ENCODE data around the gene LGALS3BP. TPM values are rescaled to one million over a fixed set of nuclear protein-coding genes. Genes with fewer than 3 reads are reported as not detected.

LGALS3BP gene
- total RNA-seq, 2 donors from 2014 or later: 3.4 to 6.7 TPM

- ATAC-seq (no peak), DNase-seq (ENCODE audit: low spot score) (no peak)
- peaks cover 22 to 25% of the 10 kb centered on the region in 2 donors for H3K27me3 Mint-ChIP-seq
Measured at GRCh38 chr17:79020631-79021301, 41.0 kb upstream of the LGALS3BP start.

DNA sequence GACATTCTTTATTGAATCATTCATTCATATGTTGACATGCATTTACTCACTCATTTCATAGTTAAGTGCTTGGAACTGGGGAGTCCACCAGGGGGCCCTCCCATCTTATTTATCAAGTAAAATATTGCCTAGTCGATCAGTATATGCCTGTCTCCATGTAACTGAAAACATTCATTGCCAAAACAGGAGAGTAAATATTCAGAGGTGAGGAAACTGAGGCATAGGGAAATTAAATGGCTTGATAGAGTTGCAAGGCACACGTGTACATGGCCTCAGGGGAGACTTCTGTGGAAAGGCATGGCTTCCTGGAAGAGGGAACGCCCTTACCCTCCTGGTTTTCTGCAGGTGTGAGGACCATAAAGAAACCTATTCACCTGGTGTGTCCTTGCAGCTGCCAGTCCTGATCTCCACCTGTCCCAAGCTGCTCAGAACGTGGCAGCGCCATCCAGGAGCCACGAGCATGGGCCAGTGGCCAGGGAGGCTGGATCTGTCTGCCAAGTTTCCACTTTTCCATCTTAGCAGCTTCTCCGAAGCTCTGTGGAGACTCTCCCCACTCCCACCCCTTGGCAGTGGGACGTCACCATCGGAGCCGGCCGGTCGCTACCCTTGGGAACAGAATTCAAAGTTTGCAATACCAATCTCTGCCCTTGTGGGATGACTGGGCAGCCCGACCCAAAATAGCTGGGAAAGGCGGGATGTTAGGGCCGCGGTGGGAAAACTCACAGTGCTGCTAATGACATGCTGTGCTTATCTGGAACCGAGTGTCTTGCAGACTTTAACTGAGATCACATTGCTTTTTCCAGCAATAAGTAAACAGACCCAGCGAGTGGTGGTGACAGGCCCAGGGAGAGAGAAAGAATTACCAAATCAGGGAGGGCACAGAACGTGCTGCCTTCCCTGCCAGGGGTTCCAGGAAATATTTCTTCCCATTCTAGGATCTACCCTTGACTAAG, 40.2 kb upstream of the LGALS3BP start:
- no peaks in the 10 kb centered on the region for H3K36me3 Mint-ChIP-seq
- peaks cover 22 to 23% of the 10 kb centered on the region in 2 donors for H3K27me3 Mint-ChIP-seq
- H3K4me1 Mint-ChIP-seq (ENCODE audit: low read depth in 2 of 2): peaks cover 4 to 5% of the 10 kb centered on the region in 2 donors
- H3K9me3 Mint-ChIP-seq: no peaks in the 10 kb centered on the region
- no peak overlapping the region for H3K4me3 Mint-ChIP-seq
- DNase-seq (ENCODE audit: low spot score) (no peak), ATAC-seq (no peak)
- H3K27ac Mint-ChIP-seq: no peak overlapping the region

More at GRCh38 chr17:79020631-79021301, 41.0 kb upstream of the LGALS3BP start:
- no peak overlapping the region for H3K4me3 Mint-ChIP-seq
- no peaks in the 10 kb centered on the region for H3K9me3 Mint-ChIP-seq
- no peak overlapping the region for H3K27ac Mint-ChIP-seq
- H3K36me3 Mint-ChIP-seq: no peaks in the 10 kb centered on the region
- peaks cover 4 to 5% of the 10 kb centered on the region in 2 donors for H3K4me1 Mint-ChIP-seq (ENCODE audit: low read depth in 2 of 2)

- no peak overlapping the region for H3K4me3 Mint-ChIP-seq
- H3K4me1 Mint-ChIP-seq (ENCODE audit: low read depth in 2 of 2): peaks cover 3% of the 10 kb centered on the region in 2 donors
- H3K36me3 Mint-ChIP-seq: no peaks in the 10 kb centered on the region
- ATAC-seq: no peak
- H3K27me3 Mint-ChIP-seq: peaks cover 22 to 24% of the 10 kb centered on the region in 2 donors
- no peaks in the 10 kb centered on the region for H3K9me3 Mint-ChIP-seq
- H3K27ac Mint-ChIP-seq: no peak overlapping the region
- DNase-seq (ENCODE audit: low spot score): no peak
Measured at GRCh38 chr17:79019261-79019631, 39.5 kb upstream of the LGALS3BP start.

DNA sequence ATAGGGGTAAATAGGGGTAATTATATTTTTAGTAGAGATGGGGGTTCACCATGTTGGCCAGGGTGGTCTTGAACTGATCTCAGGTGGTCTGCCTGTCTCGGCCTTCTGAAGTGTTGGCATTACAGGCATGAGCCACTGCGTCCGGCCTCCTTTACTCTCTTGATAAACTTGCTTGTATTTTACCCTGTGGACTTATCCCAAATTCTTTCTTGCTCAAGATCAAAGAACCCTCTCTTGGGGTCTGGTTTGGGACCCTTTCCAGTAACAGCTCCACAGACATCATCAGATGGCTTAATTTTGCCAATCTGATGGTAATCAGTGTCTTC, 38.6 kb upstream of the LGALS3BP start:
- H3K27me3 Mint-ChIP-seq: peaks cover 18 to 27% of the 10 kb centered on the region in 2 donors
- H3K4me1 Mint-ChIP-seq (ENCODE audit: low read depth in 2 of 2): no peaks in the 10 kb centered on the region
- H3K9me3 Mint-ChIP-seq: no peaks in the 10 kb centered on the region
- H3K36me3 Mint-ChIP-seq: peaks cover 4% of the 10 kb centered on the region
- no peak overlapping the region for H3K4me3 Mint-ChIP-seq
- no peak for DNase-seq (ENCODE audit: low spot score)
- H3K27ac Mint-ChIP-seq: no peak overlapping the region
- ATAC-seq: no peak

DNA sequence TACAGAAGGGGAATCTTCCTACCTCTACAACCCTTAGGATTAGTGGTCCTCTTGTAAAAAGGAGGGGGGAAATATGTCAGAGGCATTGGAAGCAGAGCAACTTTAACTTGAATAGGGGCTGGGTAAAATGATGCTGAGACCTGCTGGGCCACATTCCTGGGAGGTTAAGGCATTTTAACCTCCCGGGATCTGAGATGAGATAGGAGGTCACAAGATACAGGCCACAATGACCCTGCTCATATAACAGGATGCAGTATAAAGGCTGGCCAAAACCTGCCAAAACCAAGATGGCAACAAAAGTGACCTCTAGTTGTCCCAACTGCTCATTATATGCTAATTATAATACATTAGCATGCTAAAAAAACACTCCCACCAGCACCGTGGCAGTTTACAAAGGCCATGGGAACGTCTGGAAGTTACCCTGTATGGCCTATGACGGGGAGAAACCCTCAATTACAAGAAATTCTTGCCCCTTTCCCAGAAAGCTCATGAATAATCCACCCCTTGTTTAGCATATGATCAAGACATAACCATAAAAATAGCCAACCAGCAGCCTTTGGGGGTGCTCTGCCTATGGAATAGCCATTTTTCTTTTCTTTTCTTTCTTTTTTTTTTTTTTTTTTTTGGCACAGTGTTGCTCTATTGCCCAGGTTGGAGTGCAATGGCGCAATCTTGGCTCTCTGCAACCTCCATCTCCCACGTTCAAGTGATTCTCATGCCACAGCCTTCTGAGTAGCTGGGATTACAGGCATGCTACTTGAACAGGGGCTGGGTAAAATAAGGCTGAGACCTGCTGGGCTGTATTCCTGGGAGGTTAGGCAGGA, 38.0 kb upstream of the LGALS3BP start:
- H3K9me3 Mint-ChIP-seq: no peaks in the 10 kb centered on the region
- ATAC-seq: no peak
- DNase-seq (ENCODE audit: low spot score): no peak
- H3K27ac Mint-ChIP-seq: no peak overlapping the region
- H3K36me3 Mint-ChIP-seq: peaks cover 4% of the 10 kb centered on the region
- peaks cover 13 to 21% of the 10 kb centered on the region in 2 donors for H3K27me3 Mint-ChIP-seq
- no peaks in the 10 kb centered on the region for H3K4me1 Mint-ChIP-seq (ENCODE audit: low read depth in 2 of 2)
- no peak overlapping the region for H3K4me3 Mint-ChIP-seq

- peaks cover 0 to 6% of the 10 kb centered on the region in 2 donors for H3K4me1 Mint-ChIP-seq (ENCODE audit: low read depth in 2 of 2)
- H3K4me3 Mint-ChIP-seq: no peak overlapping the region
- DNase-seq (ENCODE audit: low spot score) (no peak), ATAC-seq (no peak)
- no peak overlapping the region for H3K27ac Mint-ChIP-seq
- H3K27me3 Mint-ChIP-seq: peaks cover 9 to 14% of the 10 kb centered on the region in 2 donors
- H3K36me3 Mint-ChIP-seq: peaks cover 4% of the 10 kb centered on the region
- no peaks in the 10 kb centered on the region for H3K9me3 Mint-ChIP-seq
Measured at GRCh38 chr17:79014158-79014758, 34.5 kb upstream of the LGALS3BP start.

- H3K36me3 Mint-ChIP-seq: peaks cover 4% of the 10 kb centered on the region
- H3K9me3 Mint-ChIP-seq: no peaks in the 10 kb centered on the region
- peaks cover 4 to 7% of the 10 kb centered on the region in 2 donors for H3K27me3 Mint-ChIP-seq
- H3K27ac Mint-ChIP-seq: no peak overlapping the region
- H3K4me1 Mint-ChIP-seq (ENCODE audit: low read depth in 2 of 2): peaks cover 15 to 20% of the 10 kb centered on the region in 2 donors
- ATAC-seq (no peak), DNase-seq (ENCODE audit: low spot score) (no peak)
- no peak overlapping the region for H3K4me3 Mint-ChIP-seq
Measured at GRCh38 chr17:79012563-79013134, 32.9 kb upstream of the LGALS3BP start.

- DNase-seq (ENCODE audit: low spot score) (no peak), ATAC-seq (no peak)
- Mint-ChIP-seq H3K36me3 (peaks cover 4% of the 10 kb centered on the region), H3K4me1 (ENCODE audit: low read depth in 2 of 2) (peaks cover 25 to 30% of the 10 kb centered on the region in 2 donors), H3K27me3 (peaks cover 4 to 7% of the 10 kb centered on the region in 2 donors), H3K4me3 (peak overlapping the region; percentile 94), H3K27ac (peak overlapping the region; percentile 87 to 96), H3K9me3 (no peaks in the 10 kb centered on the region)
Measured at GRCh38 chr17:79011451-79012147, 31.9 kb upstream of the LGALS3BP start.

- peaks cover 32 to 39% of the 10 kb centered on the region in 2 donors for H3K4me1 Mint-ChIP-seq (ENCODE audit: low read depth in 2 of 2)
- no peak for ATAC-seq
- peaks cover 2 to 7% of the 10 kb centered on the region in 2 donors for H3K27me3 Mint-ChIP-seq
- H3K9me3 Mint-ChIP-seq: no peaks in the 10 kb centered on the region
- DNase-seq (ENCODE audit: low spot score): no peak
- H3K36me3 Mint-ChIP-seq: peaks cover 4% of the 10 kb centered on the region
- H3K27ac Mint-ChIP-seq: peak overlapping the region; percentile 87 to 96
- H3K4me3 Mint-ChIP-seq: peak overlapping the region; percentile 94
Measured at GRCh38 chr17:79010304-79010646, 30.6 kb upstream of the LGALS3BP start.

DNA sequence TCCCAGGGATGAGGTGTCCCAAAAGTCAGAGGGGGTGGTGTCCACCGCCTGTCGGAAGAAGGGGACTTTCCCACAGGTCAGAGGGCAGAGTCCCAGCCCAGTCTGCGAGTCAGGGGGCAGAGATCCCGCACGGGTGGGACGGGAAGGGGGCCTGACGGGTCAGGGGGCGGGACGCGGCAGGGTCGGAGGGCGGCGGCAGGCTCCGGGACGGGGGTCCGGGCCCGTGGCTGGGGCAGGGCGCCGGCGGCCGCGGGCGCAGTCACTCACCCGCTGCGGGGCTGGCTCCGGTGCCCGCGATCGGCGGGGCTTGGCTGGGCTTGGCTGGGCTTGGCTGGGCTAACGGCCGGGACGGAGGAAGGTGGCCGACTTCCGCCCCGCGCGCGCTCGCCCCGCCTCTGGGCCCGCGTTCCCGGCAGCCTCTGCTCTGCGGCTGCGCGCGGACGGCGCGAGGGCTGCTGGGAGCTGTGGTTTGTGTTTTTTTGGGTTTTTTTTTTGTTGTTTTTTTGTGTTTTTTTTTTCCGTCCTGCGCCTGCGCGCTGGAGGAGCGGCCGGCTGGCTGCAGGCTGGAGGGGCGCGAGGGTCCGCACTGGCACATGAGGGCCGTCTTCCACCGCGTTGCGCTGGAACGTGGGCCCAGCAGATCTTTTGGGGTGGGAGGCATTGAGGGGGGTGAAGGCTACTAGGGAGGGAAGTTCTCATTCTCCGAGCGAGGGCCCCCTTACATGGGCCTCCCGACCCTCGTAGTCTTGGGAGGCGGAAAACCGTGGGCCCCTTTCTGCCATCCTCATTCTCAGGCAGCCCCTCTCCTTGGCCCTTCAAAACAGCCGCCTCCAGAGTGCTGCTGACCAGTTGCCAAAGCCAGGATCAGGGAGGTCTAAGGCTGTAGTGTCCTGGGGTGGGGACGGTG, 29.9 kb upstream of the LGALS3BP start, which contains the start of gene CANT1:
TSS of gene CANT1 (minus strand) at position 368 of the 907 bp plus-strand sequence. CDS start 12,142 bp downstream, outside the sequence.
- ATAC-seq (peak; percentile 98), DNase-seq (ENCODE audit: low spot score) (peak; percentile 91)
- H3K4me3 Mint-ChIP-seq: peak within 1 kb of the TSS; percentile 94
- peaks cover 2 to 7% of the 10 kb centered on the region in 2 donors for H3K27me3 Mint-ChIP-seq
- H3K36me3 Mint-ChIP-seq: peaks cover 4% of the 10 kb centered on the region
- no peaks in the 10 kb centered on the region for H3K9me3 Mint-ChIP-seq
- H3K4me1 Mint-ChIP-seq (ENCODE audit: low read depth in 2 of 2): peaks cover 32 to 39% of the 10 kb centered on the region in 2 donors
- peak within 1 kb of the TSS; percentile 87 to 96 for H3K27ac Mint-ChIP-seq

- Mint-ChIP-seq H3K27me3 (peaks cover 0 to 1% of the 10 kb centered on the region in 2 donors), H3K4me1 (ENCODE audit: low read depth in 2 of 2) (peaks cover 32 to 39% of the 10 kb centered on the region in 2 donors), H3K36me3 (peaks cover under 1% of the 10 kb centered on the region), H3K9me3 (no peaks in the 10 kb centered on the region), H3K4me3 (peak overlapping the region; percentile 94), H3K27ac (peak overlapping the region; percentile 87 to 96)
- peak; percentile 4 to 10 for ATAC-seq
- no peak for DNase-seq (ENCODE audit: low spot score)
Measured at GRCh38 chr17:79008666-79009387, 29.1 kb upstream of the LGALS3BP start.
